ENCODE measurements around the gene FCMR. TPM values are rescaled to one million over a fixed set of nuclear protein-coding genes. Genes with fewer than 3 reads are reported as not detected.
"Not testable (repeated sequence)": the region's sequence is repeated elsewhere in the genome, so short reads cannot be mapped to it uniquely, and the experiment has no call there.

The FCMR gene
- polyA plus RNA-seq, 1 donor = 4.4 TPM

DNA sequence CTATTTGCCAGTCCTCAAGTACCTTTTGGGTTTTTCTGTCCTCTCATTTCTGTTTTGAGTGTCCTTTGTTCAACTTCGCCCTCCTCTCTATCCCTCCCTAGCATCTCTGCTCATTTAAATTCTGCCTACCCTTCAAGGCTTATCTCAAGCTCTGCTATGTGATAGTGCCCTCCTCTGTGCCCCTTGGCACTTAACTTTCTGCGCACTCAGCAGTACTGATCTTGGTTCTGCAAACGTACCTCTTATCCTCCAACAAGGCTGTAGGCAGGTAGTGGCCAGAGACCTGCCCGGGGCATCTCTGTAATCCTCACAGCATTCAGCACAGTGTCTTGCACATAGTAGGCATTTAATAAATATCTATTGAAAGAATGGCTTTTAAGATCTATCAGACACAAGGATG lies 61.6 kb downstream of the FCMR start:
- 100% methylated on average over 2 of the region's 4 CpGs for WGBS (ENCODE audit: insufficient coverage, low lambda C conversion rate)
- no peaks in the 10 kb centered on the region for H3K36me3 ChIP-seq (ENCODE audit: control insufficient read depth, insufficient read depth, low read length)

DNA sequence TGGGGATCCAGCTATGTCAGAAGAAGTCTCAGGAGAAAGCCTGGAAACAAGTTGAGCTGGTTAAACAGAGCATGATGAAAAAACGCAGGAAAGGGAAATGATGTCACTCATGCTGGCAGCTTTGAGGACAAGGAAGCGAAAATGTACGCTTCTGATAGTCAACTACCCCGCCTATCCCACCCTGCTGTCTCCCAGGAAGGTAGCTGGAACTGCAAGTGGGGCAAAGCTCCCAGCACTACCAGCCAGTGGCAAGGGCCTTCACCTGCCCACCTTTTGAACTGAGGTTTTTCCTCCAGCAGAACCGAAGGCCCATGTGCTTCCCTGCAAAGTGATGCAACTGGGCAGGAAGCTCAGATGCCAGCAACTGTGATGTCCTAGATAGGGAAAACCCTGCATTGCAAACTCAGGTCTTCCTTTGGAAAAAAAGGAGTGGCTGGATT lies 62.6 kb downstream of the FCMR start:
- Histone ChIP-seq H3K36me3 (ENCODE audit: control insufficient read depth, insufficient read depth, low read length) (no peaks in the 10 kb centered on the region), H3K4me1 (ENCODE audit: control insufficient read depth, insufficient read depth, low read length) (no peaks in the 10 kb centered on the region), H3K27me3 (ENCODE audit: control insufficient read depth, insufficient read depth, low read length) (no peaks in the 10 kb centered on the region), H3K27ac (ENCODE audit: low read length) (no peak overlapping the region), H3K4me3 (ENCODE audit: low read length) (no peak overlapping the region), H3K9me3 (ENCODE audit: control insufficient read depth, low read depth, low read length) (no peaks in the 10 kb centered on the region)
- WGBS (ENCODE audit: insufficient coverage, low lambda C conversion rate) = no CpG with 5 or more reads among the region's 5 CpGs
- no peak for DNase-seq

More for the DNA sequence above, 61.6 kb downstream of the FCMR start:
- no peaks in the 10 kb centered on the region for H3K9me3 ChIP-seq (ENCODE audit: control insufficient read depth, low read depth, low read length)
- H3K27me3 ChIP-seq (ENCODE audit: control insufficient read depth, insufficient read depth, low read length) = no peaks in the 10 kb centered on the region
- H3K4me1 ChIP-seq (ENCODE audit: control insufficient read depth, insufficient read depth, low read length) = no peaks in the 10 kb centered on the region
- DNase-seq = no peak
- no peak overlapping the region for H3K4me3 ChIP-seq (ENCODE audit: low read length)
- no peak overlapping the region for H3K27ac ChIP-seq (ENCODE audit: low read length)

DNA sequence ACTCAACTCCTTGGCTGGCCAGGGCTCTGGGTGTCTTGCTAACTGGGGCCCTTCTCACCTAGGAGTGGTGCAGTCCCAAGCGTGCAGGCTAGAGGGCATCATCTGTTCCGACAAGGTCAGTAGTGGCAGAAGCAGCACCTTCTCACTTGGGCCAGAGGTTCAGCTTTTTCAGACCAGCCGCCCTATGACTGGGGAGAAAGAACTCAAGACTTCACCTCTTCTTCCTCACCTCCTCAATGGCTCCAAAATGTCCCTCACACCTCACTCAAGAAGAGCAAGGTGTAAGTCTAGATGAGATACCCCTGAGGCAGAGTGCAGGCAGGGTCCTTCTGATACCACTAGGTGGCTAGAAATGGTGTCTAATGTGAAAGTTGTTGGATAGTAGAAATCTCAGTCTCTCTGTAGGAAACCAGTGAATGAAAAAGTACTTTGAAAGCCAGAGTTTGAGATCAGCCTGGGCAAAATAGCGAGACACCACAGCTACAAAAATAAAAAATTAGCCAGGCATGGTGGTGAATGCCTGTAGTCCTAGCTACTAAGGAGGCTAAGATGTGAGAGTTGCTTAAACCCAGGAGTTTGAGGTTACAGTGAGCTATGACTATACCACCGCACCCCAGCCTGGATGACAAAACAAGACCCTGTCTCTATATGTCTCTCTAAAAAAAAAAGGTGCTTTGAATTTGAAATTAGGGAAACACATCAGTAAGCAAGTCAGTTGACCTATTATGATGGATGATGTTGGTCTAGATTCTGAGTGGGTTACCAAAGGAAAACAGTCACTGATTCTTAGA lies 64.9 kb downstream of the FCMR start:
- Histone ChIP-seq H3K27ac (ENCODE audit: low read length) (no peak overlapping the region), H3K27me3 (ENCODE audit: control insufficient read depth, insufficient read depth, low read length) (no peaks in the 10 kb centered on the region), H3K9me3 (ENCODE audit: control insufficient read depth, low read depth, low read length) (no peaks in the 10 kb centered on the region), H3K36me3 (ENCODE audit: control insufficient read depth, insufficient read depth, low read length) (no peaks in the 10 kb centered on the region), H3K4me3 (ENCODE audit: low read length) (no peak overlapping the region), H3K4me1 (ENCODE audit: control insufficient read depth, insufficient read depth, low read length) (no peaks in the 10 kb centered on the region)
- WGBS (ENCODE audit: insufficient coverage, low lambda C conversion rate) = no CpG with 5 or more reads among the region's 5 CpGs
- no peak for DNase-seq

DNA sequence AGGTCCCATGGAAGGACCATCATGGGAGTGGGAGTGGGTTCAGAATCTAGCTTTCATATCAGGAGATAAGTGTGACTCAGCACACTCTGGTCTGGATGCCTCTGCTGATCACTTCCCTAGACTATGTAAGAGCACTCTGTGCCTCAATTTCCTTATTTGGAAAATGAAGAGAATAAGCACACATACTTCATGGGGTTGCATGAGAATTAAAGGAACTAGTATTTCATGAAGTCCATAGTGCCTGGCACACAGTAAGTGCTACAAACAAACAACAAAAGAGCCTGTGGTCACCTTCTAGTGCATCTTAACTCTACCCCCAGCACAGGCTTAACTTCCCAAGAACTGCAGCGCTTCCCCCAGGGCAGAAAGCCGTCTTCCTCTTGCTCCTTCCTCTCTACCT lies 65.9 kb downstream of the FCMR start:
- WGBS (ENCODE audit: insufficient coverage, low lambda C conversion rate) = no CpG with 5 or more reads among the region's 2 CpGs
- no peak for DNase-seq

DNA sequence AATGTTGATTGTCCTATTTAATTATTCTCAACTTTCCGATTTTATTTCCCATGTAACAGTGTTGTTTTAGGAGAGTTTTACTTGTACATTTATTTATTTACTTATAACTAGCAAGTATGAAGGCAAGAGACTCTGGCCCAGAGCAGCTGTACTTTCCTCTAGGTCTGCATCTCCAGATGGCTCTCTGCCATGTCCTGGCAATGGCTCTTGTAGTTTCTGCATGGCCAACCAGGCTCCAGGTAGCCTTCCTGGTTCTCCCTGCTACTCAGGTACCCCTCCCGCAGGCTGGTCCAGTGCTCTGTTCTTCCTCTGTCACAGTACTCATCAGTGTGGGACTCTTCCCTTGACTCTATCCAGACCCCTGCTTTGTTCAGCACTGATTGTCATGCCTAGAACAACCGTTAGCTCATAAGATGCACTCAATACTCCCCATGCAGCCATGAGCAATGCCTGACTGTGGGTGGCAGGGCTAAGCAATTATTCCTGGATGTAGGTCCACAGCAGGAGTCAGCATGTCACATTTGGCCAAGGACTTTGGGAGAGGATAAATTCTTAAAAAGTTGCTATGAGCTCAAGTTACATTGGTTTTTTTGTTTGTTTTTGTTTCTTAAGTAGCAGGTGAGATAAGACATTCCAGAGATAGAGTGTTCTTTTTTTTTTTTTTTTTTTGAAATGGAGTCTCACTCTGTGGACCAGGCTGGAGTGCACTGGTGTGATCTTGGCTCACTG lies 67.2 kb downstream of the FCMR start:
- H3K9me3 ChIP-seq (ENCODE audit: control insufficient read depth, low read depth, low read length) = no peaks in the 10 kb centered on the region
- WGBS (ENCODE audit: insufficient coverage, low lambda C conversion rate) = 87% methylated on average over 1 of the region's 3 CpGs
- DNase-seq = no peak
- H3K36me3 ChIP-seq (ENCODE audit: control insufficient read depth, insufficient read depth, low read length) = no peaks in the 10 kb centered on the region
- H3K27ac ChIP-seq (ENCODE audit: low read length) = no peak overlapping the region
- H3K4me1 ChIP-seq (ENCODE audit: control insufficient read depth, insufficient read depth, low read length) = no peaks in the 10 kb centered on the region
- no peak overlapping the region for H3K4me3 ChIP-seq (ENCODE audit: low read length)
- H3K27me3 ChIP-seq (ENCODE audit: control insufficient read depth, insufficient read depth, low read length) = no peaks in the 10 kb centered on the region

More for the DNA sequence above, 65.9 kb downstream of the FCMR start:
- no peak overlapping the region for H3K4me3 ChIP-seq (ENCODE audit: low read length)
- H3K36me3 ChIP-seq (ENCODE audit: control insufficient read depth, insufficient read depth, low read length) = no peaks in the 10 kb centered on the region
- H3K9me3 ChIP-seq (ENCODE audit: control insufficient read depth, low read depth, low read length) = no peaks in the 10 kb centered on the region
- no peak overlapping the region for H3K27ac ChIP-seq (ENCODE audit: low read length)
- H3K27me3 ChIP-seq (ENCODE audit: control insufficient read depth, insufficient read depth, low read length) = no peaks in the 10 kb centered on the region
- no peaks in the 10 kb centered on the region for H3K4me1 ChIP-seq (ENCODE audit: control insufficient read depth, insufficient read depth, low read length)

DNA sequence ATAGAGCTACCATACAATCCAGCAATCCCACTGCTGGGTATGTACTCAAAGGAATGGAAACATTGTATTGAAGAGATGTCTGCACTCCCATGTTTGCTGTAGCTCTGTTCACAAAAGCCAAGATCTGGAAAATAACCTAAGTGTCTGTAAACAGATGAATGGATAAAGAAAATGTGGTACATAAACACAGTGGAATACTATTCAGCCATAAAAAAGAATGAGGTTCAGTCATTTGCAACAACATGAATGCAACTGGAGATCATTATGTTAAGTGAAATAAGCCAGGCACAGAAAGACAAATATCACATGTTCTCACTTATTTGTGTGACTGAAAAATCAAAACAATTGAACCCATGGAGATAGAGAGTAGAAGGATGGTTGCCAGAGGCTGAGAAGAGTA lies 68.0 kb downstream of the FCMR start:
- not testable (repeated sequence) for H3K36me3 ChIP-seq (ENCODE audit: control insufficient read depth, insufficient read depth, low read length); DNase-seq; H3K9me3 ChIP-seq (ENCODE audit: control insufficient read depth, low read depth, low read length); H3K4me1 ChIP-seq (ENCODE audit: control insufficient read depth, insufficient read depth, low read length); H3K27me3 ChIP-seq (ENCODE audit: control insufficient read depth, insufficient read depth, low read length); H3K4me3 ChIP-seq (ENCODE audit: low read length); H3K27ac ChIP-seq (ENCODE audit: low read length)

Other genes starting within 250 kb of the FCMR start
- gene MAPKAPK2, start 237.0 kb downstream of the FCMR start, polyA plus RNA-seq = 79.6 TPM
- not detected for gene IL19, start 151.2 kb downstream of the FCMR start, polyA plus RNA-seq
- 0.91 TPM for gene IL10, start 149.4 kb downstream of the FCMR start, polyA plus RNA-seq
- gene IL20, start 56.3 kb downstream of the FCMR start, polyA plus RNA-seq = 0.06 TPM
- gene IL24, start 24.5 kb downstream of the FCMR start, polyA plus RNA-seq = 0.48 TPM
- 23.7 TPM for gene PIGR, start 24.5 kb upstream of the FCMR start, polyA plus RNA-seq
- gene FCAMR, start 48.5 kb upstream of the FCMR start, polyA plus RNA-seq = 5.3 TPM
- 45.7 TPM for gene C1orf116, start 110.8 kb upstream of the FCMR start, polyA plus RNA-seq
- 10.1 TPM for gene YOD1, start 129.3 kb upstream of the FCMR start, polyA plus RNA-seq
- gene PFKFB2, start 131.3 kb upstream of the FCMR start, polyA plus RNA-seq = 37.2 TPM
- 0.48 TPM for gene C4BPB, start 166.9 kb upstream of the FCMR start, polyA plus RNA-seq
- 0.04 TPM for gene C4BPA, start 182.3 kb upstream of the FCMR start, polyA plus RNA-seq

Data from large intestine (tissue), 3 donors.